OCI-LY1 (cell line): ENCODE measurements around the gene C11orf24.

Experiments
- H2AFZ ChIP-seq: fragments of 200-600 bp; sonication (generic), shearing (Covaris generic); 2 replicates; pipeline ENCODE4 v1.6.0; 2014; ENCODE audit warnings: antibody characterized with exemption, mild to moderate bottlenecking, low read length
- H3F3A ChIP-seq: fragments of 200-600 bp; sonication (generic), shearing (Covaris generic); 2 replicates; pipeline ENCODE4 v1.6.0; 2014; ENCODE audit warnings: mild to moderate bottlenecking, antibody characterized with exemption, low read length, moderate library complexity; ENCODE audit not compliant: insufficient read depth
- H3K27ac ChIP-seq: fragments of 200-600 bp; sonication (generic); 2 replicates; pipeline ENCODE4 v1.5.1; 2014; ENCODE audit warnings: low read length, mixed run types, mild to moderate bottlenecking, low read depth; ENCODE audit not compliant: poor library complexity, severe bottlenecking
- H3K27me3 ChIP-seq: fragments of 200-600 bp; sonication (generic); 2 replicates; pipeline ENCODE4 v1.6.0; 2014; ENCODE audit warnings: antibody characterized with exemption, mild to moderate bottlenecking, low read length, moderate library complexity; ENCODE audit not compliant: insufficient read depth
- H3K36me3 ChIP-seq: fragments of 200-600 bp; sonication (generic); 2 replicates; pipeline ENCODE4 v1.6.1; 2014; ENCODE audit warnings: mild to moderate bottlenecking, antibody characterized with exemption, low read length, moderate library complexity, mixed read lengths; ENCODE audit not compliant: insufficient read depth
- H3K4me1 ChIP-seq: fragments of 200-600 bp; sonication (generic); 2 replicates; pipeline ENCODE4 v1.5.1; 2014; ENCODE audit warnings: mild to moderate bottlenecking, low read length, moderate library complexity; ENCODE audit not compliant: insufficient read depth, severe bottlenecking
- H3K4me2 ChIP-seq: fragments of 200-600 bp; sonication (generic), shearing (Covaris generic); 2 replicates; pipeline ENCODE4 v1.6.1; 2014; ENCODE audit warnings: low read length
- H3K4me3 ChIP-seq: fragments of 200-600 bp; sonication (generic); 2 replicates; pipeline ENCODE4 v1.5.1; 2014; ENCODE audit warnings: low read length, low read depth, mild to moderate bottlenecking, mixed read lengths; ENCODE audit not compliant: poor library complexity, severe bottlenecking
- H3K79me2 ChIP-seq: fragments of 200-600 bp; shearing (Covaris generic); 2 replicates; pipeline ENCODE4 v1.6.1; 2016; ENCODE audit warnings: mixed run types, low read length, mixed read lengths; ENCODE audit not compliant: insufficient read depth
- H3K9ac ChIP-seq: fragments of 200-600 bp; sonication (generic), shearing (Covaris generic); 2 replicates; pipeline ENCODE4 v1.6.1; 2014; ENCODE audit warnings: mild to moderate bottlenecking, low read length, mixed read lengths
- H3K9me2 ChIP-seq: fragments of 200-600 bp; sonication (generic), shearing (Covaris generic); 2 replicates; pipeline ENCODE4 v1.6.1; 2014; ENCODE audit warnings: low read depth, mild to moderate bottlenecking, low read length, mixed read lengths
- H3K9me3 ChIP-seq: fragments of 200-600 bp; shearing (Covaris generic); 2 replicates; pipeline ENCODE4 v1.6.1; 2014; ENCODE audit warnings: low read length, mixed read lengths
- H4K20me1 ChIP-seq: fragments of 200-600 bp; sonication (generic), shearing (Covaris generic); 2 replicates; pipeline ENCODE4 v1.6.0; 2016; ENCODE audit warnings: mild to moderate bottlenecking, low read length; ENCODE audit not compliant: insufficient read depth
- EZH2 ChIP-seq: fragments of 200-600 bp; sonication (generic), shearing (Covaris generic); IDR thresholded peaks from 2 replicates; pipeline ENCODE4 v1.8.0; 2017; ENCODE audit warnings: borderline replicate concordance, mixed run types, mild to moderate bottlenecking, antibody characterized with exemption, low read length, moderate library complexity, mixed read lengths
- TF ChIP-seq, protein P1 (sequence below): fragments of 200-600 bp; sonication (generic), shearing (Covaris generic); IDR thresholded peaks from 2 replicates; pipeline ENCODE4 v1.5.1; 2017; ENCODE audit warnings: mild to moderate bottlenecking, antibody characterized with exemption, low read length, moderate library complexity, mixed read lengths

C11orf24 gene

GRCh38 chr11:68271781-68272608 is at the start of gene C11orf24:
Gene C11orf24 (minus strand): TSS chr11:68271973. CDS start chr11:68263767, 8,206 bp downstream.
- Histone ChIP-seq H3K9ac (peak within 1 kb of the TSS; percentile 89), H3K27me3 (no peaks in the 10 kb centered on the region), H3K79me2 (no peaks in the 10 kb centered on the region), H3K9me3 (no peaks in the 10 kb centered on the region), H3F3A (peaks cover 5% of the 10 kb centered on the region; the same call in 1 of the 2 replicates), H4K20me1 (no peaks in the 10 kb centered on the region), H2AFZ (0 out of 2 replicates have a peak within 1 kb of the TSS, but pooled peaks have one; percentile 7), H3K4me2 (peak within 1 kb of the TSS; percentile 85), H3K4me3 (peak within 1 kb of the TSS; percentile 92), H3K9me2 (no peaks in the 10 kb centered on the region), H3K4me1 (peaks cover 48% of the 10 kb centered on the region), H3K36me3 (peaks cover 16% of the 10 kb centered on the region; the same call in 1 of the 2 replicates), H3K27ac (peak within 1 kb of the TSS; percentile 84)
- TF ChIP-seq EZH2, result no peak
- TF ChIP-seq, protein P1, sequence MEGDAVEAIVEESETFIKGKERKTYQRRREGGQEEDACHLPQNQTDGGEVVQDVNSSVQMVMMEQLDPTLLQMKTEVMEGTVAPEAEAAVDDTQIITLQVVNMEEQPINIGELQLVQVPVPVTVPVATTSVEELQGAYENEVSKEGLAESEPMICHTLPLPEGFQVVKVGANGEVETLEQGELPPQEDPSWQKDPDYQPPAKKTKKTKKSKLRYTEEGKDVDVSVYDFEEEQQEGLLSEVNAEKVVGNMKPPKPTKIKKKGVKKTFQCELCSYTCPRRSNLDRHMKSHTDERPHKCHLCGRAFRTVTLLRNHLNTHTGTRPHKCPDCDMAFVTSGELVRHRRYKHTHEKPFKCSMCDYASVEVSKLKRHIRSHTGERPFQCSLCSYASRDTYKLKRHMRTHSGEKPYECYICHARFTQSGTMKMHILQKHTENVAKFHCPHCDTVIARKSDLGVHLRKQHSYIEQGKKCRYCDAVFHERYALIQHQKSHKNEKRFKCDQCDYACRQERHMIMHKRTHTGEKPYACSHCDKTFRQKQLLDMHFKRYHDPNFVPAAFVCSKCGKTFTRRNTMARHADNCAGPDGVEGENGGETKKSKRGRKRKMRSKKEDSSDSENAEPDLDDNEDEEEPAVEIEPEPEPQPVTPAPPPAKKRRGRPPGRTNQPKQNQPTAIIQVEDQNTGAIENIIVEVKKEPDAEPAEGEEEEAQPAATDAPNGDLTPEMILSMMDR, result no peak

- H3K9me3 ChIP-seq, result no peaks in the 10 kb centered on the region
- no peaks in the 10 kb centered on the region for H3K9me2 ChIP-seq
- H3K27me3 ChIP-seq, result peaks cover 9% of the 10 kb centered on the region; the same call in 1 of the 2 replicates
- TF ChIP-seq, protein P1, result no peak
- no peak for TF ChIP-seq EZH2
- H3K9ac ChIP-seq, result no peak overlapping the region
- H3K79me2 ChIP-seq, result no peaks in the 10 kb centered on the region
- H3K4me2 ChIP-seq, result no peak overlapping the region
- H3K4me1 ChIP-seq, result no peaks in the 10 kb centered on the region
- no peaks in the 10 kb centered on the region for H3F3A ChIP-seq
- no peaks in the 10 kb centered on the region for H3K36me3 ChIP-seq
- no peaks in the 10 kb centered on the region for H4K20me1 ChIP-seq
- H2AFZ ChIP-seq, result no peak overlapping the region
- H3K4me3 ChIP-seq, result no peak overlapping the region
- H3K27ac ChIP-seq, result no peak overlapping the region
Observed at GRCh38 chr11:68317147-68317785, 45.5 kb upstream of the C11orf24 start.

DNA sequence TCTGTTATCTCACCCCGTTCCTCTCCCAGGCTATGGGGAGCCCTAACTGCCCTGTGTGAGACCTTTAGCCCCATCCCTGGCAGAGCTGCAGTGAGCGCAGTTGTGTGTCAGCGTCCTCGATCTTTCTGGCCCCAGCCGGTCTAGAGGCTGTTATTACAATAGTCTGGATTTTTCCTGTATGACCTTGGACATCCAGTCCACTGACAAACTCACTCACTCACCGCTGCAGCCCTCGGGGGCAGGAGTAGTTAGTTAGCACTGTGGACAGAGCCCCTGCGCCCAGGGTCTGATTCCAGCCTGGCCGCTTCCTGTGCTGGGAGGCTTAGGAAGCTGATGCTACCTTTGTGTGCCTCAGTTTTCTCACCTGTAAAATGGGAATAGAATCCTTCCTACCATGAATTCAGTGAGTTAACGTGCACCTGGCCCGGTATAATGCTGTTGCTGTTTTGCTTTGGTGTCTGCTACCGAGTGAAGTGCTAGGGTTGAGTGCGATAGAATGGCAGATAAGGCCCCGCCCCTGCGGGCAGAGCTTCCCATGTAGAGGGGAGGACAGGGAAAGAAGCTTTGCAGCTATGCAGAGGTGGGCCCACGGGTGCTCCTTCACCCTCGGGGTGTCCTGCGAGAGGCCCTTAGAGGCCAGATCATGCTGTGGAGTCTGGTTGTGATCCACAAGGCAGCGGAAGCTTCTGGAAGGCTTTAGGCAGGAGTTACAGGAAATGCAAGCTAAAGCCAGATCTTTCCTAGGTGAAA is 43.6 kb upstream of the C11orf24 start:
- no peak overlapping the region for H3K9ac ChIP-seq

More for the DNA sequence above, 43.6 kb upstream of the C11orf24 start:
- H3K9me2 ChIP-seq, result no peaks in the 10 kb centered on the region
- H3K79me2 ChIP-seq, result no peaks in the 10 kb centered on the region
- H3K4me2 ChIP-seq, result no peak overlapping the region
- H2AFZ ChIP-seq, result no peak overlapping the region
- peaks cover 12% of the 10 kb centered on the region; the same call in 1 of the 2 replicates for H3K27me3 ChIP-seq
- H3K36me3 ChIP-seq, result no peaks in the 10 kb centered on the region
- TF ChIP-seq EZH2, result no peak
- TF ChIP-seq, protein P1, result no peak
- H4K20me1 ChIP-seq, result no peaks in the 10 kb centered on the region
- no peaks in the 10 kb centered on the region for H3K4me1 ChIP-seq
- H3K9me3 ChIP-seq, result no peaks in the 10 kb centered on the region
- no peak overlapping the region for H3K4me3 ChIP-seq
- no peaks in the 10 kb centered on the region for H3F3A ChIP-seq
- no peak overlapping the region for H3K27ac ChIP-seq
